Eye (tissue), 1 donor: ENCODE measurements around the gene MAPK1.
"Not testable (repeated sequence)": the region's sequence is repeated elsewhere in the genome, so short reads cannot be mapped to it uniquely, and the experiment has no call there.

Source experiments
- DNase-seq: peaks from one replicate; pipeline ENCODE4 v3.0.0-alpha.2; 2015

The MAPK1 gene

DNA sequence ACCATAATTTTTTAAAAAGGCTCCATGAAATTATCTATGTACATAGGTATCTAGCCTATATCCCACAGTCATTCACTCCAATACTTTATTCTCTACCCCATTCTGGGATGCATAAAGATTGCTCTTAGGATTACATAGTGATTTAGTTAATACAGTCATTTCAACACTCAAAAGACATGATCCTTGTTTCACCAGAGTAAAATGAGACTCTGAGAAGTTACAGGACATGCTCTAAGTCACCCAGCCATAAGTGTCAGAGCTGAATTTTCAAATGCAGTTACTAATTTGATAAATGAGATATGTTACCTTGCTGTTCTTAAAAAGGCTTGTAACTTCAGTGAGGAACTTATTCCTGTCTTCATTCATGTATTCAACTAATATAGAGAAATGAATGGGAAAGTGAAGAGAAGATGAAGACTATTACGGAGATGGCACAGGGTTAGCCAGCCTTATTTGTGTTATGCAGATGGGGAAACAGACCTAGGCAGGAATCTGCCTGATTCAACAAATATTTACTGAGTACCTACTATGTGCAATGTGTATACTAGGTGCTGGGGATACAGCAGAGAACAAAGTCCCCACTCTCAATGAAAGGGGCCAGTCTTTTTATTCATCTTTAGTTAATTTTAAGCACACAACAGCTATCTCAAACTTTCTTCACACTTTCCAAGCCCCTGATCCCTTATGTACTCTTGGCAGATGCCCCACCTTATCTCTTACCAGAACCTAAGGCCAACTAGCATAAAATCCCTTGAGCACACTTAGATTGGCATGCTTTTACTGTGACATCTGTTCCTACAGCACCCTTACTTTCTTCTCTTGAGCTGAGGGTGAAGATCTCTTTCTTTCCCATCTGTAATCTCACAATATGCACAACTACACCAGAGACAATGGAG lies 21.6 kb downstream of the MAPK1 start:
- DNase-seq: no peak

DNA sequence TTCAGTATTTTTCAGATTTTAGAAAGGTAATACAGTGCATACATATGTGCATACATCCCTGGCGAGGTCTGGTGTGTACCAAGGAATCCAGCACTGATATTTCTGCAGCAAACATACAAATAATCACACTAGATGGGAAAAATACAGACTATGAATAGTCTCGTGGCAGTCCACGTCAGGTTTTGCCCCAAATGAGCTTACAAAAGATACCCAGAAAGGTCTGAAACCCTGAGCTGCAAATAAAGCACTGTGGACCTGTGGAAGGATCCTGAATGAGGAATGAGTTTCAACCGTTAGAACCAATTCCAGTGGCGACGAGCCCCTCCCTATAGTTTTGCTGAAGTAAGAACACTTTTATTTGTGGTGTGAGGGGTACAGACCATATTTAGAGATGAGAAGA lies 24.5 kb downstream of the MAPK1 start:
- DNase-seq: no peak

DNA sequence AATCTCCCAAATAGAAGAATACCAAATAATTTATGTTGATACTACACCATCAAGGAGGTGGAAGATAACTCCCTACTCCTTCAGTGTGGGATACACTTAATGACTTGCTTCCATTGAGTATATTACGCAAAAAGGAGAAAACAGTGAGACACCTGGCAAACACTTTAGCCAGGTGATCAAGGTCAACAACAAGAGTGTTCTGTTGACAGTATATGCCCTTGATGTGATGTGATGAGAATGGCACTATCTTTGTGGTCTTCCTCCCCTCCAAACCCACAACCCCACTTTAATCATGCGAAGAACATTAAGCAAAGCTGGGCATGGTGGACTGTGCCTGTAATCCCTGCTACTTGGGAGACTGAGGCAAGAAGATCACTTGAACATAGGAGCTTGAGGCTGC lies 26.0 kb downstream of the MAPK1 start:
- no peak for DNase-seq

DNA sequence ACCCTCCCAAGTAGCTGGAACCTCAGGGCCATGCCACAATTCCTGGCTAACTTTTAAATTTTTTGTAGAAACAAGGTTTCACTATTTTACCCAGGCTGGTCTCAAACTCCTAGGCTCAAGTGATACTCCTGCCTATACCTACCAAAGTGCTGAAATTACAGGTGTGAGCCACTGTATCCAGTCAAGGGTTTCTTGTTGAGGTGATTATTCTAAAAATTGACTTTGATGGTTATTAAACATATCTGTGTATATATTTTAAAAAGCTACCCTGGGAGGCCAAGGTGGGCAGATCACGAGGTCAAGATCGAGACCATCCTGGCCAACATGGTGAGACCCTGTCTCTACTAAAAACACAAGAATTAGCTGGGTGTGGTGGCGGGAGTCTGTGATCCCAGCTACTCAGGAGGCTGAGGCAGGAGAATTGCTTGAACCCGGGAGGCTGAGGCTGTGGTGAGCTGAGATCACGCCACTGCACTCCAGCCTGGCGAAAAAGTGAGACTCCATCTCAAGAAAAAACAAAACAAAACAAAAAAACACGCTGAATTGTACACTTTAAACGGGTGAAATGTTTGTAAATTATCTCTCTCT lies 27.1 kb downstream of the MAPK1 start:
- DNase-seq: no peak

DNA sequence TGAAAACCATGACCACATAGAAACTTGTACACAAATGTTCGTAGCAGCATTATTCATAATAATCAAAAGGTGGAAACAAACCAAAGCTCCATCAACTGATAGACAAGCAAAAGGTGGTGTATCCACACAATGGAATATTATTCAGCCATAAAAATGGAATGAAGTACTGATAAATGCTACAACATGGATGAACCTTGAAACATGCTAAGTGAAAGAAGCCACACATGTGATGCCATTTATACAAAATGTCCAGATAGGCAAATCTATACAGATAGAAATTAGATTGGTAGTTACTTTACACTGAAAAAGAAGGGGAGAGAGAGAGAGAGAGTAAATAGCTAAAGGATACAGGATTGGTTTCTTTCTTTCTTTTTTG lies 27.7 kb downstream of the MAPK1 start:
- DNase-seq: no peak

DNA sequence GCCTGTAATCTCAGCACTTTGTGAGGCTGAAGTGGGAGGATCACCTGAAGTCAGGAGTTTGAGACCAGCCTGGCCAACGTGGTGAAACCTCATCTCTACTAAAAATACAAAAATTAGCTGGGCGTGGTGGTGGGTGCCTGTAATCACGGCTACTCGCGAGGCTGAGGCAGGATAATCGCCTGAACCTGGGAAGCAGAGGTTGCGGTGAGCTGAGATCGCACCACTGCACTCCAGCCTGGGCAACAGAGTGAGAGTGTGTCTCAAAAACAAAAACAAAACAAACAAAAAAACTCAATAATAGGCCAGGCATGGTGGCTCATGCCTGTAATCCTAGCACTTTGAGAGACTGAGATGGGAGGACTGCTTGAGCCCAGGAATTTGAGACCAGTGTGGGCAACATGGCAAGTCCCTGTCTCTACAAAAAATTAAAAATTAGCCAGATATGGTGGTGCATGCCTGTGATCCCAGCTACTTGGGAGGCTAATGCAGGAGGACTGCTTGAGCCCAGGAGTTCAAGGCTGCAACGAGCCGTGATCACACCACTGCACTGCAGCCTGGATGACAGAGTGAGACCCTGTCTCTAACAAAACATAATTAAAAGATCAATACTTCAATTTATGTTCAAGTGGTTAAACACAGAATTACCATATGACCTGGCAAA lies 28.2 kb downstream of the MAPK1 start:
- not testable (repeated sequence) for DNase-seq

DNA sequence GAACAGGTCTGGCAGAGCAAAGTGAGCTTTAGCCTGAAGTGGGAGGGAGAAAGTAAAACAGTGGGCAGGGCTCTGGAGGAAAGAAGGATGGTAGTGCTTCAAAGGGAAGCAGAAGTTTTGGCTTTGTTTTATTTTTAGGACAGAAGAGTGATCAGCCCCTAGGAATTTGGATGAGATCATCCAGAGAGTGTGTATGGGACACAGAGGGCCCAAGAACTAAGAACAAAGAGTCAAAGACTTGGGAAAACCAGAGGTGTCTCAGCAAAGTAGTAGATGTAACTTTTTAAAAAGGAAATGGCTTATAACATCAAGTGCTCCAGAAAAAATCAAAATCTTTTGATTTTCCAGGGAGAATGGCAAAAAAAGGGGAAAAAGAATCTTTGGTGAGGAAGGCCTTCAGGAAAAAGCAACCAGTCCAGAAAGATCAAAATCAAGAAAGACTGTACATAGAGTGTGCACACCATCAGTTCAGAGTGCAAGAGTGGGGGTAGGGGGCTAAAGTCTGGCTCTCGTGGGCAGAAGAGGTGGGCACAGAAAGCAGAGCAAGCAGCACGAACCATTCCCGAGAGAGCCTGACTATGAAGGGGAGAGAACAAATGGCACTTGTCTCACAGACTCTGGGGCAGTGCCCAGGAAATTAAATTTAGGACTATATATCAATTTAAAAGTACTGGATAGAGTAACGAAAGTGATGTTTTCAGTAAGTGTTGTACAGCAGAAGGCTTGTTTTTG lies 30.0 kb downstream of the MAPK1 start:
- DNase-seq: peak; percentile 69

DNA sequence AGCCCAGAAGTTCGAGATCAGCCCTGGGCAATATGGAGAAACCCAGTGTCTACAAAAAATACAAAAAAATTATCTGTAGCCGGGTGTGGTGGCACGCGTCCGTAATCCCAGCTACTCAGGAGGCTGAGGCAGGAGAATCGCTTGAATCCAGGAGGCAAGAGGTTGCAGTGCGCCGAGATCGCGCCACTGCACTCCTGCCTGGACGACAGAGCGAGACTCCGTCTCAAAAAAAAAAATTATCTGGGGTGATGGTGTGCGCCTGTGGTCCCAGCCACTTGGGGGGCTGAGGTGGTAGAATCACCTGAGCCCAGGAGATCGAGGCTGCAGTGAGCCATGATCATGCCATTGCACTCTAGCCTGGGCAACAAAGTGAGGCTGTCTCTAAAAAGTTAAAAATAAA lies 31.0 kb downstream of the MAPK1 start:
- not testable (repeated sequence) for DNase-seq

DNA sequence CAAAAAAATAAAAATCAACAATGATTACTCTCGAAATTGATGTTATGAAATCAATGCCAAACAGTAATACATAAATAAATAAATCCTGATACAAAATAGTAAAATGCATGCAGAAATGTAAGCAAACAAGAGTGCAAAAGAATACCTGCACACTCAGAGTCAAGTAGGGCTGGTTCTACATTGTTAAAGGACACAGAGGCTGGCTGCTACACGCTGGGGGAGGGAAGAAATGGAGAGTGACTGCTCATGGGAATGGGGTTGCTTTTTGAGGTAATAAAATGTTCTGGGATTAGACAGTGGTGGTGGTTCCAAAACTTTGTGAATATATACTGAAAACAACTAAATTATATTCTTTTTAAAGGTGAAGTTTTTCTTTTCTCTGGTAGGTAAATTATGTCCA lies 32.1 kb downstream of the MAPK1 start:
- no peak for DNase-seq

DNA sequence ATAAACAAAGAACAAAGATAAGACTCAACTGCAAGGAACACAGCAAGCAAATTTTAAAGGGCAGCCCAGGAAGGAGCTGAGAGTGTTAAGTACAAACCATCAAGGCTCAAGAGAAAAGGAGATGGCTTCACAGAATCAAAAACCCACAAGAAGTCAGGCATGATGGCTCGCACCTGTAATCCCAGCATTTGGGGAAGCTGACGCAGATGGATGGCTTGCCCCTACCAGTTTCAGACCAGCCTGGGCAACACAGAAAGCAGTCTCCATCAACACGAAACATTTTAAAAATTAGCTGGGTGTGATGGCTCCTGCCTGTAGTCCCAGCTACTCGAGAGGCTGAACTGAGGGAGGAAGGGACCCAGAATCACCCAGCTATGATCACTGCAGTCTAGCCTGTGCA lies 32.6 kb downstream of the MAPK1 start:
- DNase-seq: no peak

DNA sequence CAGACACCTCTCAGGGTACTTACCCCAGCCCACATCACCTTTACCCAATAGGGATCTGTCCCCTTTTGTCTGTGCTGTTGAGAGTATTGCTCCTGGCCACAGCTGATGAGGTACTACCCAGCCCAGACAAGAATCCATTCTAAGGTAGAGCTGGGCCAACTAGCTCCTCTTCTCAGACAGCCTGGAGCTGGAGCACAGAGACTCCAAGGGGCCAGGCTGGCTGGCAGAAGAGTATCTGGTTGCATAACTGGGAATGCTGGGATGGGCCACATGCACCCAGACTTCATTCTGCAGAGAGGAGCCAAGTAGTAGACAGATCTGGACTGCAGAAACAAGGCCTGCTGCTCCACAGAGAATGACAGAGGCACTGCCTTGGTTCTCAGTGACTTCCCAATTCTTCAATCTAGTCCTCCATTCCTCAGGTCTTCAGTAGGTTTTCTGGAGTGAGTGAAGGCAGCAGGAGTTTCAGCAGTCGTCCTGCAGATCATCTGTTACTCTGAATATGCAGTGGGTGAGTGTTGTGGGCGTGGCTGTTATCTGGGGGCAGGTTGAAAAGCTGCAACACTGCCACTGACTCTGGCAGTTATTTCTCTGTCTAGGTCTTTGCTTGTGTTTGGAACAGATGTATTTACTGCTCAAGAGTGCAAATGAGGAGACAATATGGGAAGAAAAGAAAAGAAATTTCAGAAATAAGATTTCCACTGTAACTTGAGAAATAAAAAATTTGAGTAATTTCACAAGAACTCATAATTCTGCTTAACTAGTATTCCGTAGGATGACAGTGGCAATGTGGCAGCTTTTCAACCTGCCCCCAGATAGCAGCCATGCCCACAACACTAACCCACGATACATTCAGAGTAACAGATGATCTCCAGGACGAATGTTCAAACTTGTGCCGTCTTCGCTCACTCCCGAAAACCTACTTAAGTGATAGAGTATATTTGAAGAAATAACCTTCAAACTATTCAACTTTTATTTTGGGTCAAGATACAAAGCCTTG lies 34.9 kb downstream of the MAPK1 start:
- DNase-seq: no peak

DNA sequence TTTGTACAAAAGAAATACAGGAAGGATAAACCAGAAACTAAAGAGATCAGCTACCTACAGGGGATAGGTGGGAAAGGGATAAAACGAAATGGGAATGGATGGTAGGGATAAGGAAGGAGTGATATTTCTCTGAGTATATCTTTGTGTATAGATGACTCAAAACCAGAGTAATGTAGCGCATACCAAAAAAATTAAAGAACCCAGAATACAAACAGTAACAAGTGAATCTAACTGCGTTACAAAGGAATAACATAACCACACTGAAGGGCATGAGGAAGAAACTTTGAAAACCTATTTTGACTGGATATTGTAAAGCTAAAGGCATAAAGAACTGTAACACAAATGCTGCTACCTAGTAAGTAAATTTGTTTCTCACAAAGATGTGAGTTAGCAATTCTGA lies 37.9 kb downstream of the MAPK1 start:
- no peak for DNase-seq

DNA sequence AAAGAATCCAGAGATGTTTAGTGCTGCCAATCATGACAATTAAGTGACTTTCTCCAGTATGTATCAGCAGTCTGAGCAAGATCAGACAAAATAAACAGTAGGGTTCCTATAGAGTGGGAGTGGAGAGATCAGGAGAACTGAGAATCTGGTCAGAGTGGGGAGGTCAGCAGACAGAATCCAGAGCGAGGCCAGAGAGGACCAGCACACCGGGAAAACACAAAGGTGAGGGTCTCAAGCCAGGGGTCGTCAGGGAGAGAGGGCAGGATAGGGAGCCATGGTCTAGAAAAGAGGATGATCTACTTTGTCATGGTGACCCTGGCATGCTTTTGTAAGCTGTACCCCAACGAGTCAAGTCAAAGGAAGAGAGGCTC lies 39.2 kb downstream of the MAPK1 start:
- no peak for DNase-seq

DNA sequence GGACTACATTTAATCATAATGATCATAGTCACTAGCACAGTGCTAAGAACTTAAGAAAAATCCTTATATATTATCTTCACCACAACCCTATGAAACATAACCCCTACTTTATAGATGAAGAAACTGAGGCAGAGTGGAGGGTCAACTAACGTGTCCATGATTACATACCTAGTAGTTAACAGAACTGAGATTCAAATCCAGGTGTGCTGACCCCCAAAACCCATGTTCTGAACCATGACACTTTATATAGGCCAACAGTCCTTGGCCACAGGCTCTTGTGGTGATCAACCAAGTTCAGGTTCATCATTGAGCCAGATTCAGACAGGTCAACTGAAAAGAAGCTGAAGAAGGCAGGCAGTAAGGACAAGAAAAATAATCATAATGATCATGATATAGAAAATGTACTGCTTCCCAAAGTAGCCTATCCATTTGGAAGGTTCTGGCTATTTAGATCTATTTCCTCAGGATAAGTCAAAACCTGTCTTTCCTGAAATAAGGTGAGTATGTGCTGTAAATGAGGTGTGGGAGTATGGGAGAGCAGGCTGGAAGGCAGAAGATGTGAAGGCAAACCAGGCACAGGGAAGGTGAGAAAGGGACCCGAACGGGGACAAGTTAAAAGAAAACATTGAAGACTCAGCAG lies 39.7 kb downstream of the MAPK1 start:
- DNase-seq: no peak

DNA sequence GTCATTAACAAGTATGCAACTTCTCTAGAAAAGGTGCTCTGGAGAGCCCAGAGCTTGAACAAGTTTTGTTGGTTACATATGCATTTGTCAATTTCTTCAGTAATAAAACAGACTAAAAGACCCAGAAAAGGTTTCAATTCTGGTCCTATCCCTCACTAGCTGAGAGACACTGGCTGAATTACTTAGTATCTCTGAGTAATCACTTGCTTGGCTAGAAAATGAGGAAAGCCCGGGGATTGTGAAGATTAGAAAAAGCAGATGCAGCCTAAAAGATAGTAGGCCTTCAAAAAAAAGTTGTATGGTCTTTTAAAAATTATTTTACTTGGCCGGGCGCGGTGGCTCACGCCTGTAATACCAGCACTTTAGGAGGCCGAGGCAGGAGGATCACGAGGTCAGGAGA lies 41.2 kb downstream of the MAPK1 start:
- DNase-seq: no peak

DNA sequence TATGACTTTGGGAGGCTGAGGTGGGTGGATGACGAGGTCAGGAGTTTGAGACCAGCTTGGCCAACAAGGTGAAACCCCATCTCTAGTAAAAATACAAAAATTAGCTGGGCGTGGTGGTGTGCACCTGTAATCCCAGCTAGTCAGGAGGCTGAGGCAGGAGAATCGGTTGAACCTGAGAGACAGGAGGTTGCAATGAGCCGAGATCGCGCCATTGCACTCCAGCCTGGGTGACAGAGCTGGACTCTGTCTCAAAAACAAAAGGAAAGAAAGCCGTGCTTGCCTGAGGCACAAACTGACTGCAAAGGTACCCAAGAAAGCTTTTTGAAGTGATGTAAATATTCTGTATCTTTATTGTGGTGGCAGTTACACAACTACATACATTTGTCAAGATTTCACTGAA lies 42.5 kb downstream of the MAPK1 start:
- not testable (repeated sequence) for DNase-seq

DNA sequence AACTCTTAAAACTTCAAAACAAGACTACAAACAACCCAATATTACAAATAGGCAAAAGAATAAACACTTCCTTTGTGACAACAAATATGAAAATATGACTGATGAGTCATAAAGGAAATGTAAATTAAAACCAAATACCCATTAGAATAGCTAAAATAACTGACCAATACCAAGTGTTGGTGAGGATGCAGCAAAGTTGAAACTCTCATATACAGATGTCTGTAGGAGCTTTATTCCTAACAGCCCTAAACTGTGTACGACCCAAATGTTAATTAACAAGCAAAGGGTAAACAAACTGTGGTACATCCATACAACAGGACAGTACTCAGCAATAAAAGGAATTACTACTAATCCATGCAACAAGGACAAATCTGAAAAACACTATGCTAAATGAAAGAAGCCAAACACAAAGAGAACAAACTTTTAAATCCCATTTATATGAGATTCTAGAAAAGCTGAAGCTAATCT lies 43.0 kb downstream of the MAPK1 start:
- DNase-seq: no peak

DNA sequence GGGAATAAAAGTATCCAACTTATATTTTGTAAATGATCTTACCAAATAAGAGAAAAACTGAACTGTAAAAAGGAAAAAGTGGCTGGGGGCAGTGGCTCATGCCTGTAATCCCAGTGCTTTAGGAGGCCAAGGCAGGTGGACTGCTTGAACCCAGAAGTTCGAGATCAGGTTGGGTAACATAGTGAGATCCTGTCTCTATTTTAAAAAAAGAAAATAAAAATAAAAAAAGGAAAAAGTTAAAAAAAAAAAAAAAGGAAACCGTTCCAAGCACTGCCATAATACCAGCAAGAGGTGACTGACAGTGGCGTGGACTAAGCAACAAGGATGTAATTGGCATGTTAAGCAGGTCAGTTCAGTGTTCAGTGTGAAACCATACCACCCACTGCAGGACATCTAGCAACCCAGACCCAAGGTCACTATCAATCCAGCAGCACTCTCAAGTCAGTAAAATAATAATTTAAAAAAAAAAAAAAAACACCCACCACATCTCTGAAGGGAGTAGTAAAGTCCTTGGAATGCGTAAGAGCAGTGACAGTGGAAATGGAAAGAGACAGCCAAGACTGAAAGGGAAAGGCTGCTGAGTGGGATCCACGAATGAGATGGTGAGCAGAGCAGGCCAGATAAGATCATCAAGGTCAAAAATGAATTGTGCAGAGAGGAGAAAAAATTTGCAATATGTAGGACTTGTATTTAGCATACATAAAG lies 43.6 kb downstream of the MAPK1 start:
- no peak for DNase-seq

DNA sequence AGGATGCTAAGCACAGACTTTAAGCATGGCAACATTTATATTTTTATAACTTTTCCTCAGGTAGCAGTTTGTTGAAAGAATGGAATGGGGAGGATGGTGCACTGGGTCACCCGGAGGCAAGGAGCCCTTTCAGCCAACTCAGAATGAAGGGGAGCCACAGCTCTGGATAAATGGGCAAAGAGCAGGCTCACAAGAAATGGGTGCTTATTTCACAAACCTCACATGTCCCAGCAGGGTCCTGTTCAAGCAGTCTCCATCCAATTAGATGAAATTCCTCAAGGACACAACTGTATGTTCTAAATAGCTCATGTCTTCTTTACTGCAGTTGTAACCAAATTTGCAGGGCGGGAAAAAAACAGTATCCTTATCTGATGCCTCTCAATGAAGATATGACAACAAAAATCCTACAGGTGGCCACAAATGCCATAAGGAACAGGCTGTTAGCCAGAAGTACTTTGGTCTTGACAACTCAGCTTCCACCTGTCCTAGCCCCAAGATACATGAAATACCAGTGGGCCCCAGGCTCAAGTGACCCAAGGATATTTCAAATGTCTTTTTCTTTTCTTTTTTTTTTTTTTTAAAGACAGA lies 48.2 kb downstream of the MAPK1 start:
- no peak for DNase-seq

DNA sequence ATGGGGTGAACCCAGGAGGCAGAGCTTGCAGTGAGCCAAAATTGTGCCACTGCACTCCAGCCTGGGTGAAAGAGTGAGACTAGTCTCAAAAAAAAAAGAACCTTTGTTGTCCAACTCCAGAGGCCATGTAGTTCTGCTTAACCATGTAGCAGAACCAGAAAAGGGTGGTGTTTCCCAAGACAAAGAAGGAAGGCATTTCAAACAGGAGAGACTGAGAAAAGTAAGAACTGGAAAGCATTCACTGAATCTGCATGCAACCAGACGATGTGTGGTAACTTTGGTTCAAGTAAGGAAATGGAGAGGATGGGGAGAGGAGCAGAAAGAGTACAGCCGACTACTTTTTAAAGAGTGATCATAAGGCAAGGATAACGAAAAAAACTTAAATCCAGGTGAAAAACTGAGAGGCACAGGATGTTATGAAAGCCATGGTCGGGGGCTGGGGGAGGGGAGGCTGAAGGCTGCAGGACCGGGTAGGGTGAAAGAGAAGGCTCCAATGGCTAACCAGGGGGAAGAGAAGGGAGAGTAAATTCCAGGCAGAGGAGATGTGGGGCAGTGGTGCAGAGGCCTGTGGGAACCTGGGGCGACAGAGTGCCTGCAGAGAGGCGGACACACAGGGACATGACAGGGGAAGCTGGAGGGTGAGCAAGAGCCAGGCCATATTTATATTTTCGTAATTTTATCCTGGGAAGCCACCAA lies 48.8 kb downstream of the MAPK1 start:
- DNase-seq: no peak
